ENCODE data around the gene GALK2. TPM values are rescaled to one million over a fixed set of nuclear protein-coding genes. Genes with fewer than 3 reads are reported as not detected.

GALK2 gene
- total RNA-seq, 1 experiment from 2014 or later: 13.7 TPM

- Histone ChIP-seq H4K91ac (ENCODE audit: insufficient read length, low read depth, low read length) (no peak overlapping the region), H2BK12ac (ENCODE audit: insufficient read length, low read depth, low read length) (no peak overlapping the region), H3K18ac (ENCODE audit: insufficient read length, low read depth, low read length) (no peak overlapping the region), H3K27me3 (ENCODE audit: insufficient read depth, low read length) (no peaks in the 10 kb centered on the region), H3T11ph (ENCODE audit: low read length) (no peak overlapping the region), H2BK15ac (ENCODE audit: low read depth, low read length) (no peak overlapping the region), H3K4ac (ENCODE audit: low read depth, low read length) (no peak overlapping the region), H3K4me1 (ENCODE audit: insufficient read depth, low read length) (no peaks in the 10 kb centered on the region), H3K9ac (ENCODE audit: extremely low read depth, insufficient read length, low read length) (no peak overlapping the region), H4K5ac (ENCODE audit: insufficient read length, low read depth, low read length) (no peak overlapping the region), H3K79me2 (ENCODE audit: insufficient read depth, low read length) (no peaks in the 10 kb centered on the region), H3K56ac (ENCODE audit: insufficient read length, low read depth, low read length) (no peak overlapping the region), H3K23me2 (ENCODE audit: insufficient read length, low read depth, low read length, poor library complexity, severe bottlenecking) (no peaks in the 10 kb centered on the region), H2BK120ac (ENCODE audit: low read depth, low read length, poor library complexity, severe bottlenecking) (no peak overlapping the region), H4K8ac (replicated peaks; ENCODE audit: insufficient read length, low read depth, low read length) (no peak overlapping the region), H3K4me2 (ENCODE audit: insufficient read depth, insufficient read length, low read length) (no peak overlapping the region), H2AK5ac (ENCODE audit: insufficient read length, low read length) (no peak overlapping the region), H3K27ac (ENCODE audit: insufficient read length, low read depth, low read length) (no peak overlapping the region), H3K23ac (ENCODE audit: insufficient read length, low read depth, low read length) (no peak overlapping the region), H3K14ac (ENCODE audit: insufficient read depth, low read length) (no peak overlapping the region), H2AFZ (ENCODE audit: low read length) (no peak overlapping the region), H3K79me1 (ENCODE audit: insufficient read depth, low read depth, low read length, poor library complexity, severe bottlenecking) (no peaks in the 10 kb centered on the region), H2BK5ac (ENCODE audit: insufficient read length, low read length) (no peak overlapping the region), H4K20me1 (ENCODE audit: control insufficient read depth, insufficient read depth, insufficient read length) (no peaks in the 10 kb centered on the region), H2BK20ac (ENCODE audit: low read depth, low read length, poor library complexity, severe bottlenecking) (no peak overlapping the region), H3K9me3 (ENCODE audit: control insufficient read depth, low read depth, low read length) (no peaks in the 10 kb centered on the region)
- DNase-seq: no peak
- Mint-ChIP-seq H3K4me1 (peaks cover 0 to 3% of the 10 kb centered on the region in 2 experiments; a peak in 1 of 4 replicates), H3K36me3 (ENCODE audit: insufficient read depth in 1 of 3, low read depth in 3 of 3) (peaks cover 2 to 5% (median 3%) of the 10 kb centered on the region in 3 experiments; a peak in 3 of 7 replicates), H3K27ac (no peak overlapping the region), H3K27me3 (ENCODE audit: low read depth) (no peaks in the 10 kb centered on the region; the same call in 1 of the 2 replicates), H3K4me3 (no peak overlapping the region), H3K9me3 (peaks cover 0 to 3% of the 10 kb centered on the region in 2 experiments; a peak in 3 of 5 replicates)
- no CpG with 5 or more reads among the region's 3 CpGs for WGBS (ENCODE audit: extremely low coverage, insufficient read length, low lambda C conversion rate)
- no peak for TF ChIP-seq CTCF (conservative IDR thresholded peaks at IDR 0.05)
Observed at GRCh38 chr15:49303003-49303402, 133.0 kb downstream of the GALK2 start.
